Kidney epithelial cell (primary cell): Measurements from ENCODE around the gene GPR146. TPM values are rescaled to one million over a fixed set of nuclear protein-coding genes. Genes with fewer than 3 reads are reported as not detected.

Experiments
- DNase-seq: peaks from one replicate; pipeline ENCODE4 v3.0.0-alpha.2; 2010; ENCODE audit warnings: low read depth
- H3K27me3 ChIP-seq: 2 replicates; pipeline ENCODE4 v1.6.0; 2011; ENCODE audit warnings: low read length; ENCODE audit not compliant: control insufficient read depth, insufficient read depth
- H3K36me3 ChIP-seq: 2 replicates; pipeline ENCODE4 v1.5.1; 2011; ENCODE audit warnings: low read length; ENCODE audit not compliant: control insufficient read depth, insufficient read depth
- H3K4me3 ChIP-seq: 2 replicates; pipeline ENCODE4 v1.5.1; 2011; ENCODE audit warnings: low read depth, mild to moderate bottlenecking, control low read depth, low read length
- total RNA-seq: library from RNA; depleted of rRNA; stranded (reverse); fragments of >200 nt; gene quantifications from 2 replicates; pipeline ENCODE4 v1.2.3, GENCODE V29; 2015
- TF ChIP-seq, protein P1 (sequence below): IDR thresholded peaks from 2 replicates; pipeline ENCODE4 v1.5.1; 2011; ENCODE audit warnings: mild to moderate bottlenecking, moderate library complexity, low read length, control low read depth, inconsistent platforms; ENCODE audit not compliant: insufficient read depth, poor library complexity, severe bottlenecking

GPR146 gene
- total RNA-seq, 1 donor from 2014 or later, result 0.21 TPM

DNA sequence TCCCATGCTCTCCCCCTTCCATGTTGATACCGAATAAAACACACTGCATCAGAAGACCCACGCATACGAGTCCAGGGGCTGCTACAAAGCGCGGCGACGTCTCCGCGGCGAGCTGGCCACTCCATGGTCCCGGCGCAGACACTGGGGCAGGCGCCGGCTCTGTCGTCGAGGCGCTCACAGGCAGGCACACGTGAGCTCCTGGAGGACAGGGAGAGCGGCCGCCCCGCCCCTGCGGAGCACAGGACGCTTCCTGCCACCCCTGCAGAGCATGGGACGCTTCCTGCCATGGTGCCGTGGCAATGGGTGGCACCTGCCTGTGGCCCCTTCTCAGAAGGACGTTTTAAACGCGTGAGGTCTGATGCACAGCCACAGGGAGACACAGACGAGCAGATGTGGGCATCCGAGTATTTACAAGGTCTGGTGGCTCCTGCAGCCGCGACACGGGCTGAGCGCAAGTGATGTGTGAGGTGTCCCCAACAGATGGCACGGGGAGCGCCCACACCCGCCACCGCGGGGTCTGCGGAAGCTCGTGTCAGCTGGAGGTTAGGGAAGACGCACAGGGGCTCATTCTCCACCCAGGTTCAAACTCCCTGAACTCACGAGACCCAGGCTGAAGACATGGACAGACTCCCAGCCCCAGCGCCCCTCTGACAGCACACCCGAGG, 21.4 kb upstream of the GPR146 start:
- no peaks in the 10 kb centered on the region for H3K27me3 ChIP-seq
- H3K4me3 ChIP-seq, result no peak overlapping the region
- H3K36me3 ChIP-seq, result peaks cover 3% of the 10 kb centered on the region
- no peak for DNase-seq
- TF ChIP-seq, protein P1, sequence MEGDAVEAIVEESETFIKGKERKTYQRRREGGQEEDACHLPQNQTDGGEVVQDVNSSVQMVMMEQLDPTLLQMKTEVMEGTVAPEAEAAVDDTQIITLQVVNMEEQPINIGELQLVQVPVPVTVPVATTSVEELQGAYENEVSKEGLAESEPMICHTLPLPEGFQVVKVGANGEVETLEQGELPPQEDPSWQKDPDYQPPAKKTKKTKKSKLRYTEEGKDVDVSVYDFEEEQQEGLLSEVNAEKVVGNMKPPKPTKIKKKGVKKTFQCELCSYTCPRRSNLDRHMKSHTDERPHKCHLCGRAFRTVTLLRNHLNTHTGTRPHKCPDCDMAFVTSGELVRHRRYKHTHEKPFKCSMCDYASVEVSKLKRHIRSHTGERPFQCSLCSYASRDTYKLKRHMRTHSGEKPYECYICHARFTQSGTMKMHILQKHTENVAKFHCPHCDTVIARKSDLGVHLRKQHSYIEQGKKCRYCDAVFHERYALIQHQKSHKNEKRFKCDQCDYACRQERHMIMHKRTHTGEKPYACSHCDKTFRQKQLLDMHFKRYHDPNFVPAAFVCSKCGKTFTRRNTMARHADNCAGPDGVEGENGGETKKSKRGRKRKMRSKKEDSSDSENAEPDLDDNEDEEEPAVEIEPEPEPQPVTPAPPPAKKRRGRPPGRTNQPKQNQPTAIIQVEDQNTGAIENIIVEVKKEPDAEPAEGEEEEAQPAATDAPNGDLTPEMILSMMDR, result no peak

DNA sequence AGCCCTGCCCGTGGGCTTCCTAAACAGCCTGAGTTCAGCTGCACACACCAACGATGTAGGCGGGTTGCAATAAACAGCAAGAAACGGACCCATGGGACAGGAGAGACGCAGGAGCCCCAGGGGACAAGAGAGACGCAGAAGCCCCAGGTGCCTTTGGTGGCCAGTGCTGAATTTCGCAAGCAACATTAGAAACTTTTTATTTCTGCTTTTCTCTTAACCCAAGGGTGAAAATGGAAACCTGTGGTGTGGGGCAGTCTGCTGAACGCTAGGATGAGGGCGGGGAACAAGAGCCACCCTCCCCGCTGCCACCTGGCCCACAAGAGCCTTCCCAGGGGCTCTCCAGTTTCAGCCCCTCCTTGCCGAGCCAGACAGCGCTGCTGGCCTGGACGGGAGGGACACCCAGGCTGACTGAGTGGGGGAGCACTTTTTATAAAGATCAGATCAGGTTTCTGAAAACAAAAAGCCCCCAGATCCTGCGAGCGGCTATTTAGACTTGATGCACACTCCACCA, 20.0 kb upstream of the GPR146 start:
- Histone ChIP-seq H3K27me3 (no peaks in the 10 kb centered on the region), H3K4me3 (no peak overlapping the region), H3K36me3 (peaks cover 3% of the 10 kb centered on the region)
- TF ChIP-seq, protein P1, result no peak
- no peak for DNase-seq

DNA sequence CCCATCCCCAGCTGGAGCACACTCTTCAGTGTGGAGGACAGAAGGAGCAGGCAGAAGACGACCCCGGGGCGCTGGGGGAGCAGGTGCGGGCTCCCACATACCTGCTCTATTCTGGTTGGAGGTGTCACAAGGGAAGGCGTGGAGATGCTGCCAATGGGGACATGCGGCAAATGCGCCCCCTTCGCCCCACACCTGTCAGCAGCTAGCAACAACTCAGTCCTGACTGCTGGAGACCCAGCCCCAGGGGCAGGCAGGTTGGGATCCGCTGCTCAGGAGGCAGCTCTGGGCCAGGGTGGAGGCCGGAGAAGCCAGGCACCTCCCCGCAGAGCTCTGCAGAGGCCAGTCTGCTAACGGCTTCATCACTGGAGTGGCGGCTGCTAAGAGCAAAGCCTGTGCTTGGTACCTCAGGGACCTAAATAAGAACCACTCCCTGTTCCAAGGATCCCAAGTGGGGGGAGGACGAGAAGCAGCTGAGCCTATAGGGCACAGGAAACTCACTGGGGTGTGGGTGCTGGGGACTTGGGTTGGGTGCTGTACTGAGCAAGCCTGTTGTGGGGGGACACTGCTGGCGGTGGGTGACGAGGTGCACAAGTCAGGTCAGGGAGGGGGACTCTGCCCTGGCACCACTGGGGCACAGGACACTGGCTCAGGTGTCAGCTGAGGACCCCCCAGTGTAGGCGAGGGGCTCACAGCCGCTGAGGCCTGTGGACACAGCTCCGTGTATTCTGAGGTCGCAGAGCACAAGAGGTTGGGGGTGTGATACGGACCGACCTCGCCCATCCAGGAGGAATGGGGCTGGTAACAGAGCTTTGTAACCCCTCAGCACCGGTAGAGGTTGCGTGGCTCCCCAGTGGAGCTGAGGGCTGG, 19.2 kb upstream of the GPR146 start:
- H3K36me3 ChIP-seq, result peaks cover 3% of the 10 kb centered on the region
- no peaks in the 10 kb centered on the region for H3K27me3 ChIP-seq
- DNase-seq, result no peak
- TF ChIP-seq, protein P1, result no peak
- no peak overlapping the region for H3K4me3 ChIP-seq

DNA sequence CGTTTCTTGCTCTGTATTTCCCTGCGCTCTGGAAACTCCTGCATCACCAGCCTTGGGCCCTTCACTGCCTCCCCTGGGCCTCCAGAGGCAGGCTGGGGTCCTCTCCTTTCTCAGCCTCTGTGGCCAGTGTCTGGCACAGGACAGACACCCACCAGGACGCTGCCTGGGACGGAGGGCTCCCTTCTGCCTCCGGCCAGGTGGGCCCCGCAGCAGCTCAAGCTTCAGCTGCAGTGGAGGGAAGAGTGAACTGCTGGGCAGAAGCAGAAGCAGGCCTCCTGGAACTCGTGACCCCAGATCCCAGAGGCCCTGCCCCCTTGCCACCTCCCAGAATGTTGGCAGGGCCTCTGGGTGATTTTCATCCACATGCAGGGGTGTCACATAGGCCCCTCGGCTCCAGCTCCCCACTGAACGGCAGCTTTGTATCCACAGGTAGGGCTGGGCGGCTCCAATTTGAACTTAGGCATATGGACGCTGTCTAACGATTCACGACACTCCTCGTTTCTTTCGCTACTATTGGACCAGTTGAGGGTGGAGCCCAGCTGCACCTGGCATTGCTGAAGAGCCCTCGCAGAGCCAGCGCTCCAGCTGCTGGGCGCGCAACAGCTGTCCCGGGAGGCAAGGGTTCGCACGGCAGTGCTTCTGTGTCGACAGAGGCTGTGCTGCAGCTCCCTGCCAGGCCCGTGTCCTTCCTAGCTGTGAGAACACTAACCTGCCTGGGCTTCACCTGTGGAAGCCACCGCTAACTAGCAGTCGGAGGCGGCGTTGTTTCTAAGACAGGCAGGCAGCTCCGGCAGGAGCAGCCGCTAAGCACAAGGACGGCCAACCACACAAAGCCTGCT, 18.4 kb upstream of the GPR146 start:
- Histone ChIP-seq H3K4me3 (no peak overlapping the region), H3K36me3 (peaks cover 3% of the 10 kb centered on the region), H3K27me3 (no peaks in the 10 kb centered on the region)
- TF ChIP-seq, protein P1, result no peak
- DNase-seq, result no peak

DNA sequence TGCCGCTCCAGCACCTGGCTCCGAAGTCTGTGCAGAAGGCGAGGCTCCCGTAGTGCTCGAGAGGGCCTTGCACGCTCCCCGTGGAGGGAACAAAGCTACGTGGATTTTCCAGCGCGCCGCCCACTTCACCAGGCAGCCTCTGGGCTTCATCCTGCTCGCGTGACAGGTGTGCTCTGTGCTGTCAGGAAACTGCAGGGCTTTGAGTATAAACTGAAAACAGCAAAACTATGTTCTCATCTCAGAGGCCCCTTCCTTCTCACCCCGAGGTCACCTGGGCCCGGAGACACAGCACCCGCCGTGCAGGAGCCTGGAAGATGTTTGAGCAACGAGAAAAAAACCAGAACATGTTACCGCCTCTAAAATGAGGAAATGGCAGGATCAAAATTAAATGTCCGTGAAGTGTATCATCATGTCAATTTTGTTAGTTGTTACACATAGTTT, 17.6 kb upstream of the GPR146 start:
- DNase-seq, result no peak
- TF ChIP-seq, protein P1, result no peak
- Histone ChIP-seq H3K4me3 (no peak overlapping the region), H3K36me3 (peaks cover 3% of the 10 kb centered on the region), H3K27me3 (no peaks in the 10 kb centered on the region)
